Heart left ventricle (tissue), 16 donors: Measurements from ENCODE around the gene USP48. TPM values are rescaled to one million over a fixed set of nuclear protein-coding genes. Genes with fewer than 3 reads are reported as not detected.
A peak's percentile ranks its signal among the peaks of the same experiment; 100 is the strongest.

Experiments used
- ATAC-seq, 4 donors: fragments of 200-7000 bp; cut with Tn5 transposase; one replicate each; pipeline ENCODE4 v1.9.1; 2020 to 2022; ENCODE audit warnings: moderate library complexity in 4 of 4, mild to moderate bottlenecking in 3 of 4, moderate number of reproducible peaks in 1 of 4
- DNase-seq, 5 donors: peaks; one replicate each; pipeline ENCODE4 v3.0.0-alpha.2; 2020
- H3K27ac ChIP-seq, 12 donors: fragments of 200-600 bp; sonication (generic) in 4 of 12; one replicate each; pipeline versions ENCODE4 v1.5.0 to v1.8.0; 2016 to 2022; ENCODE audit warnings: mild to moderate bottlenecking in 2 of 12
- H3K27me3 ChIP-seq, 9 donors: fragments of 200-600 bp; sonication (generic) in 2 of 9; one replicate each; pipeline versions ENCODE4 v1.5.1 to v1.8.0; 2016 to 2022; ENCODE audit warnings: mild to moderate bottlenecking in 3 of 9
- H3K36me3 ChIP-seq, 9 donors: fragments of 200-600 bp; sonication (generic) in 2 of 9; one replicate each; pipeline versions ENCODE4 v1.5.0 to v1.8.0; 2018 to 2022; ENCODE audit warnings: mild to moderate bottlenecking in 2 of 9
- H3K4me1 ChIP-seq, 12 donors: fragments of 200-600 bp; sonication (generic) in 4 of 12; one replicate each; pipeline versions ENCODE4 v1.5.0 to v1.8.0; 2016 to 2022; ENCODE audit warnings: mild to moderate bottlenecking in 3 of 12
- H3K4me3 ChIP-seq, 12 donors: fragments of 200-600 bp; sonication (generic) in 4 of 12; one replicate each; pipeline versions ENCODE4 v1.5.0 to v1.8.0; 2017 to 2022; ENCODE audit warnings: mild to moderate bottlenecking in 9 of 12, moderate library complexity in 4 of 12
- H3K9me3 ChIP-seq, 12 donors: fragments of 200-600 bp; sonication (generic) in 4 of 12; one replicate each; pipeline versions ENCODE4 v1.5.0 to v1.8.0; 2016 to 2022; ENCODE audit warnings: mild to moderate bottlenecking in 1 of 12
- POLR2A ChIP-seq, 2 donors: fragments of 450-650 bp; IDR thresholded peaks; one replicate each; pipeline ENCODE4 v1.6.1; 2017; ENCODE audit warnings: antibody characterized with exemption in 2 of 2, mild to moderate bottlenecking in 2 of 2, moderate library complexity in 2 of 2
- WGBS, 4 donors: extraction: QIAGEN DNeasy Blood & Tissue Kit in 2 of 4; methylation state at CpG; one replicate each; pipeline versions ENCODE4 v1.1.5 to v1.1.7; 2013 to 2018; 5-methylcytosine and 5-hydroxymethylcytosine counted together
- intact Hi-C, 10 donors: fragments of 100-400 bp; cut with DNase I; formaldehyde crosslinking; loops; one replicate each; pipeline versions ENCODE4 v1.11.1 to v1.14.2; 2022
- polyA plus RNA-seq, 2 donors: library from polyadenylated mRNA; stranded (reverse); fragments of 200-250 nt; gene quantifications; one replicate each; pipeline ENCODE4 v1.2.3, GENCODE V29; 2013
- total RNA-seq, 9 donors: library from RNA; depleted of rRNA in 2 of 9; stranded (reverse); fragments of >200 nt in 2 of 9; fragmentation: NEBNext Ultra II Directional in 3 of 9; extraction: Animal tissue kit (Norgen Biotek cat#: 25700) in 3 of 9; gene quantifications; one replicate each; pipeline versions ENCODE4 v1.1.0 to v1.2.4, GENCODE V29; 2016 to 2023
- TF ChIP-seq, protein P1 (sequence below), 12 donors: fragments of 200-600 bp; sonication (generic) in 4 of 12; IDR thresholded peaks; one replicate each; pipeline versions ENCODE4 v1.5.0 to v1.8.0; 2018 to 2022; ENCODE audit warnings: antibody characterized with exemption in 12 of 12, mild to moderate bottlenecking in 5 of 12
- donor health status: ischemic (EF 13 %, LVEDD 7.1; RV severe dilation, severe dysfunction).
- donor health status: healthy with polysubstance abuse.
- donor health status: DM: no; HTN: yes; CAD: no.
- donor health status: DM: no; HTN: no; CAD: no.
- donor health status: ischemic (EF 25% LVEDD 6.9; RV normal size, moderate dysfunction).
- donor health status: ischemic (EF 25% LVEDD 5.7; RV mildly dilated, moderate dysfunction).
- donor health status: healthy.
- donor health status: DM: yes; HTN: yes; CAD: no.
- donor health status: ischemic (EF 35%, LVEDD 5.7; RV mildly dilated, moderate dysfunction).
- donor health status: nonischemic (EF 11% LVEDD 7.7; RV severe dilation, severe dysfunction).
- donor health status: DM: yes; HTN: yes; CAD: no.
- donor health status: PGD.
- donor health status: ischemic (EF 29% LVEDD 5.4; RV normal size, mild dysfunction).
- donor health status: nonischemic (EF 23%, LVEDD 6.1; RV moderate dilation, normal function).

USP48 gene
- total and polyA plus RNA-seq, 11 donors, result 17.3 to 45.5 (median 38.8) TPM

DNA sequence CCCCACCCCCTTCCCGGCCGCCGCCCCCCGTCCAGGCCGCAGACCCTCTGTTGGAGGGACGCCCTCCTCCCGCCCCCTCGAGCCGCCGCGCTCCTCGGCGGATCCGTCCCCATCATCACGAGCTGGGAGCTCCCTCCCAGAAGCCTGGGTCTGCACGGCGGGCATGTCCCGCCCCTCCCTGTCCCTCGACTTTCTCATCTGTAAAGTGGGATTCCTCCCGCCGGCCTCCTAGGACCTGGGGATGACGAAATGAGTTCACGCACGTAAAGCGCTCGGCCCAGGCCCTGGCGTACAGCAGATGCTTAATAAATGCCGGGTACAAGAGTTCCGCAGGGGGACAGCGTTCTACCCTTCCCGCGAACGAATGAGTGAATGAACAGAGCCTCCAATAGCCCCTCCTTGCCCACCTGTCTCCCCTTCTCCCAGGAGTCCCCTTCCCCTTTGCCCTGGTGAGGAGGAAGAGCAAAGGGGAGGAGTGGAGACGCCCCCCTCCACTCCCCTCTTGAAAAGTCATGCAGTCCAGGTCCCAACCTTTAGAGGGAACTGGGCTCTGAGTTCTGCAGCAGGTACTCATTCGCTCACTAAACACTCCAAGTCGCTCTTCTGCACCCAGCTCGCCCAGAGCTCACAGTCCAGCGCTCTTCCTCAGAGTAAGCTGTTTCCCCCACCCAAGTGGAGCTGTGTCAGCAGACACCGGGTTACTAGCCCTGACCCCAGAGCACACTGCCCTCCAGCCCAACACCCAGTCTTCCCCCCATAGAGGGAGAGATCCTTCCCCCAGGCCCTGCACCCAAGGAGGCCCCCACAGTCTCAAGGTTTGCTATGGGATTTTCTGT lies 130.6 kb downstream of the USP48 start:
- ATAC-seq (no peak), DNase-seq (peak in 1 of 5 donors; percentile 65)
- Histone ChIP-seq H3K4me3 (peak overlapping the region in 8 of 12 donors; percentile 21 to 58 (median 47)), H3K4me1 (peaks cover 0 to 15% (median 7%) of the 10 kb centered on the region in 12 donors), H3K36me3 (no peaks in the 10 kb centered on the region), H3K27me3 (peaks cover 0 to 22% (median 2%) of the 10 kb centered on the region in 9 donors), H3K9me3 (no peaks in the 10 kb centered on the region), H3K27ac (no peak overlapping the region)
- TF ChIP-seq, protein P1, sequence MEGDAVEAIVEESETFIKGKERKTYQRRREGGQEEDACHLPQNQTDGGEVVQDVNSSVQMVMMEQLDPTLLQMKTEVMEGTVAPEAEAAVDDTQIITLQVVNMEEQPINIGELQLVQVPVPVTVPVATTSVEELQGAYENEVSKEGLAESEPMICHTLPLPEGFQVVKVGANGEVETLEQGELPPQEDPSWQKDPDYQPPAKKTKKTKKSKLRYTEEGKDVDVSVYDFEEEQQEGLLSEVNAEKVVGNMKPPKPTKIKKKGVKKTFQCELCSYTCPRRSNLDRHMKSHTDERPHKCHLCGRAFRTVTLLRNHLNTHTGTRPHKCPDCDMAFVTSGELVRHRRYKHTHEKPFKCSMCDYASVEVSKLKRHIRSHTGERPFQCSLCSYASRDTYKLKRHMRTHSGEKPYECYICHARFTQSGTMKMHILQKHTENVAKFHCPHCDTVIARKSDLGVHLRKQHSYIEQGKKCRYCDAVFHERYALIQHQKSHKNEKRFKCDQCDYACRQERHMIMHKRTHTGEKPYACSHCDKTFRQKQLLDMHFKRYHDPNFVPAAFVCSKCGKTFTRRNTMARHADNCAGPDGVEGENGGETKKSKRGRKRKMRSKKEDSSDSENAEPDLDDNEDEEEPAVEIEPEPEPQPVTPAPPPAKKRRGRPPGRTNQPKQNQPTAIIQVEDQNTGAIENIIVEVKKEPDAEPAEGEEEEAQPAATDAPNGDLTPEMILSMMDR (IDR thresholded peaks at IDR 0.05), result no peak
- no peak for TF ChIP-seq POLR2A (IDR thresholded peaks at IDR 0.05)
- intact Hi-C loops, result loop anchor here in 7 of 10 donors (5.0 to 10.0 kb wide), 6 partner anchors 118 to 418 kb away; partner anchors contain the start of gene ALPL (in 1 of the 7)
- 17 to 54% (median 29%) methylated on average over 15 to 39 of the region's 39 CpGs for WGBS, 4 donors

DNA sequence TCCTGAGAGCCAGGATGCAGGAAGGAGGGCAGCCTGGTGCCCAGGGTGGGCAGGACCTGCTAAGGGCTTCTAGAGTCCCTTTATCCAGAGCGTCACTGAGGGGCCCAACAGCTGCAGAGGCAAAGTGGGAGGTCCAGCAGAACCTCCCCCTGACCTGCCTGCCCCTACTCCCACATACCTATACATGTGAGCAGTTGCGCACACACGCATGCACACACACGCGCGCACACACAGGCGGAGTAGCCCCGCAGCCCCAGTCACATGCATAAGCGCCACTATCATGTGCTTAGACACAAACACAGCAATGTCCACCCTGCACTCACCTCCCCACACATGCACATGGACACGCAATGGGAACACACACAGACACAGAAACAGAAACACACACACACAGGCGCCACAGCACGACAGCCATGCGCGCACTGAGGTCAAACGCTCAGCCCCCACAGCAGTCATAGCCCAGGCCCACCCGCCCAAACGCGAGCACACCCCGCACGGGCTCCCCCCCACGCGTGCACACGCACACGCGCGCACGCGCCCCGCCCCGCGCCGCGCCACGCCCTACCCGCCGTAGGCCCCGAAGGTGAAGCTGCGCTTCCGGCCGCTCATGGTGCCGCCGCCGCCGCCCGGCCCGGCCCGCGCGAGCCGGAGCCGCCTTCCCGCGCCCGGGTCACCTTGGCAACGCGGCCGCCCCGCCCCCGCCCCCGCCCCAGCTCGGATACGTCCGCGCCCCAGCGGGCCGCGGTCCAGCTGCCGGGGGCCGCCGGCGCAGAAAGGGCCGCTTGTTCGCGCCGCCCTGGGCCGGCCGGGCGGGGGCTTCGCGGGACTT lies 131.5 kb downstream of the USP48 start:
- no peak for TF ChIP-seq POLR2A (IDR thresholded peaks at IDR 0.05)
- TF ChIP-seq, protein P1 (IDR thresholded peaks at IDR 0.05), result no peak
- H3K27ac ChIP-seq, result no peak overlapping the region
- intact Hi-C loops, result loop anchor here in 7 of 10 donors (5.0 to 10.0 kb wide), 6 partner anchors 117 to 417 kb away; partner anchors contain the start of gene ALPL (in 1 of the 7)
- peak overlapping the region in 11 of 12 donors; percentile 16 to 58 (median 51) for H3K4me3 ChIP-seq
- peak in 2 of 4 donors; percentile 57 for ATAC-seq
- H3K9me3 ChIP-seq, result no peaks in the 10 kb centered on the region
- H3K27me3 ChIP-seq, result peaks cover 0 to 22% (median 2%) of the 10 kb centered on the region in 9 donors
- H3K36me3 ChIP-seq, result no peaks in the 10 kb centered on the region
- H3K4me1 ChIP-seq, result peaks cover 0 to 15% (median 7%) of the 10 kb centered on the region in 12 donors
- 5 to 45% (median 25%) methylated on average over 9 to 80 of the region's 80 CpGs for WGBS, 4 donors
- peak in 2 of 5 donors; percentile 39 to 60 for DNase-seq

DNA sequence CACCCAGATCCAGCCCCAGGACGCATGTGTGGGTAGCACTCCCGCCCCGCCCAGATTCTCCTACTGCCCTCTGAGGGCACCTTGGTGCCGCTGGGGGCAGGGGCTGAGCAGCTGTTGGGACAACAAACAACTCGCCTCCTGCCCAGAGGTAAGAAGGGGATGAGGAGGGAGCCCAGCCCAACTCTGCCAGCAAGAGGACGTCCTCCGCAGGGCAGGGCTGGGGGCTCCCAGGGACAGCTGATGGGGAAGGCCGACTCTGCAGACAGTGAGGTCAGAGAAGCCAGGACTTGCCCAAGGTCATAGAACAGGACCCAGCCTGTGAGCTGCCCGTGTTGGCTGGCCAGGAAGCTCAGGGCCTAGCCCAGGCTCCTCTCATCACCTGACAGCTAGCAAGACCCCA lies 132.5 kb downstream of the USP48 start:
- Histone ChIP-seq H3K9me3 (no peaks in the 10 kb centered on the region), H3K36me3 (no peaks in the 10 kb centered on the region), H3K27ac (no peak overlapping the region), H3K4me3 (no peak overlapping the region), H3K4me1 (peaks cover 0 to 15% (median 7%) of the 10 kb centered on the region in 12 donors), H3K27me3 (peaks cover 0 to 22% (median 2%) of the 10 kb centered on the region in 9 donors)
- 75 to 81% (median 78%) methylated on average over 7 to 9 of the region's 9 CpGs for WGBS, 4 donors
- DNase-seq (no peak), ATAC-seq (no peak)
- intact Hi-C loops, result loop anchor here in 7 of 10 donors (5.0 to 10.0 kb wide), 6 partner anchors 116 to 416 kb away; partner anchors contain the start of gene ALPL (in 1 of the 7)
- TF ChIP-seq POLR2A (IDR thresholded peaks at IDR 0.05), result no peak
- TF ChIP-seq, protein P1 (IDR thresholded peaks at IDR 0.05), result no peak
